ENCODE measurements around the gene CRIM1. TPM values are rescaled to one million over a fixed set of nuclear protein-coding genes. Genes with fewer than 3 reads are reported as not detected.

The CRIM1 gene
- total RNA-seq, 1 donor from 2014 or later = 25.8 TPM

GRCh38 chr2:36469710-36470109 is 114.1 kb downstream of the CRIM1 start:
- peaks cover 8% of the 10 kb centered on the region for H3K9me3 Mint-ChIP-seq (ENCODE audit: low read depth)
- TF ChIP-seq, protein P1, sequence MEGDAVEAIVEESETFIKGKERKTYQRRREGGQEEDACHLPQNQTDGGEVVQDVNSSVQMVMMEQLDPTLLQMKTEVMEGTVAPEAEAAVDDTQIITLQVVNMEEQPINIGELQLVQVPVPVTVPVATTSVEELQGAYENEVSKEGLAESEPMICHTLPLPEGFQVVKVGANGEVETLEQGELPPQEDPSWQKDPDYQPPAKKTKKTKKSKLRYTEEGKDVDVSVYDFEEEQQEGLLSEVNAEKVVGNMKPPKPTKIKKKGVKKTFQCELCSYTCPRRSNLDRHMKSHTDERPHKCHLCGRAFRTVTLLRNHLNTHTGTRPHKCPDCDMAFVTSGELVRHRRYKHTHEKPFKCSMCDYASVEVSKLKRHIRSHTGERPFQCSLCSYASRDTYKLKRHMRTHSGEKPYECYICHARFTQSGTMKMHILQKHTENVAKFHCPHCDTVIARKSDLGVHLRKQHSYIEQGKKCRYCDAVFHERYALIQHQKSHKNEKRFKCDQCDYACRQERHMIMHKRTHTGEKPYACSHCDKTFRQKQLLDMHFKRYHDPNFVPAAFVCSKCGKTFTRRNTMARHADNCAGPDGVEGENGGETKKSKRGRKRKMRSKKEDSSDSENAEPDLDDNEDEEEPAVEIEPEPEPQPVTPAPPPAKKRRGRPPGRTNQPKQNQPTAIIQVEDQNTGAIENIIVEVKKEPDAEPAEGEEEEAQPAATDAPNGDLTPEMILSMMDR (IDR thresholded peaks at IDR 0.05; ENCODE audit: unreplicated experiment) = no peak
- H3K4me3 Mint-ChIP-seq (ENCODE audit: low read depth) = no peak overlapping the region
- peaks cover 27% of the 10 kb centered on the region for H3K36me3 Mint-ChIP-seq (ENCODE audit: insufficient read depth)
- H3K27ac Mint-ChIP-seq = no peak overlapping the region
- no peak for DNase-seq (ENCODE audit: low spot score, unreplicated experiment)
- H3K27me3 Mint-ChIP-seq = no peaks in the 10 kb centered on the region
- no peaks in the 10 kb centered on the region for H3K4me1 Mint-ChIP-seq (ENCODE audit: low read depth)

DNA sequence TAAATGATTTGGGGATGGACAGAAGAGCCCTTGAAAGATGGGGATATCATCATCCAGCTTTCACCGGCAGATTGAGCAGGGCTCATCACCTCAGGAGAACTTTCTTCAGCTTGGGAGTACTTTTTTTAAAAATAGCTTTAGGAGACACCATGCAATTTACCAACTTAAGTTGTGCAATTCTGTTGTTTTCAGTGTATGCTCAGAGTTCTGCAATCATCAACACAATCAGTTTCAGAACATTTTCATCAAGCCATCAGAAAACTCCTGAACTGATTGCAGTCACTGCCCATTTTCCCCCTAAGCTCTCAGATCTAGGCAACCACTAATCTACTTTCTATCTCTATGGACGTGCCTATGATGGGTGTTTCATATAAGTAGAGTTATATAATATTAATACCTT is 117.7 kb downstream of the CRIM1 start:
- Mint-ChIP-seq H3K9me3 (ENCODE audit: low read depth) (peaks cover 23% of the 10 kb centered on the region), H3K4me3 (ENCODE audit: low read depth) (no peak overlapping the region), H3K27ac (no peak overlapping the region), H3K36me3 (ENCODE audit: insufficient read depth) (peaks cover 52% of the 10 kb centered on the region), H3K27me3 (no peaks in the 10 kb centered on the region), H3K4me1 (ENCODE audit: low read depth) (no peaks in the 10 kb centered on the region)
- TF ChIP-seq, protein P1 (IDR thresholded peaks at IDR 0.05; ENCODE audit: unreplicated experiment) = no peak
- no peak for DNase-seq (ENCODE audit: low spot score, unreplicated experiment)

DNA sequence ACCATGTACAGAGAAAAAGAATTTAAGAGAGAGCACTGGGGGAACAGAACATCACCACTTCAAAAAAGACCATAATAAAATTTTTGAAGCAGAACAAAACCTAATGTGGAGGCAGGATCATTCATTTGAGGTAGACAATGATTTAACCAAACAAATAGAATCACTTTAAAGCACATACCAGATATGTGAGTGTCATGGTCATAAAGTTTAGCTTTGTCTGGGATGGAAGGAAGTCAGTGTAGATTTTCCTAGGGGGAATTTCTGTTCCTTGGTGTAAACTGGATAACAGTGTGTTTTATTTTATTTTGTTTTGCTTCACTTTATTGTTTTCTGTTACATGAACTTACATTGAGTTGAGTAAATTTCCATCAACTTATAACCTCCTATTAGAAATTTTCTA is 120.8 kb downstream of the CRIM1 start:
- TF ChIP-seq, protein P1 (IDR thresholded peaks at IDR 0.05; ENCODE audit: unreplicated experiment) = no peak
- no peak for DNase-seq (ENCODE audit: low spot score, unreplicated experiment)
- no peak overlapping the region for H3K4me3 Mint-ChIP-seq (ENCODE audit: low read depth)
- H3K4me1 Mint-ChIP-seq (ENCODE audit: low read depth) = no peaks in the 10 kb centered on the region
- H3K27ac Mint-ChIP-seq = no peak overlapping the region
- H3K27me3 Mint-ChIP-seq = no peaks in the 10 kb centered on the region
- peaks cover 23% of the 10 kb centered on the region for H3K9me3 Mint-ChIP-seq (ENCODE audit: low read depth)
- H3K36me3 Mint-ChIP-seq (ENCODE audit: insufficient read depth) = peaks cover 54% of the 10 kb centered on the region

DNA sequence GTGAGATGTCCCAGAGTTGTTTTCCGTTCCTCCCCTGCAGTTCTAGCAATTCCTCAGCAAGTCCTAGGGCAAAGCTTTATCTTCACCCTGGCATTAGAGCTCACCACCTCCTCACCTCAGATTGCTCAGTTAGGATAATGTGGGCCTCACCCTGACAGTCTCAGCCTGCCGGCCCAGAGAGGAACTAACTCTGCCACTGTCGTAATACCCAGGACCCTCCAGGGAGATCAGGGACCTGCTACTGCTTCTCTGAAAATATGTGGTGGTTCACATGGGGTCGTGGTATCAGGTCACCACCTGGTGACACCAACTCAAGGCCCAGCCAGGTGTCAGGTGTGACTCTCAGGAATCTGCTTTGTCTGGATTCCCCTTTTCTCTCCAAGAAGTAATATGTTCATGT is 121.7 kb downstream of the CRIM1 start:
- no peak overlapping the region for H3K27ac Mint-ChIP-seq
- H3K27me3 Mint-ChIP-seq = no peaks in the 10 kb centered on the region
- peaks cover 56% of the 10 kb centered on the region for H3K36me3 Mint-ChIP-seq (ENCODE audit: insufficient read depth)
- DNase-seq (ENCODE audit: low spot score, unreplicated experiment) = no peak
- TF ChIP-seq, protein P1 (IDR thresholded peaks at IDR 0.05; ENCODE audit: unreplicated experiment) = no peak
- no peaks in the 10 kb centered on the region for H3K4me1 Mint-ChIP-seq (ENCODE audit: low read depth)
- H3K4me3 Mint-ChIP-seq (ENCODE audit: low read depth) = no peak overlapping the region
- H3K9me3 Mint-ChIP-seq (ENCODE audit: low read depth) = peaks cover 22% of the 10 kb centered on the region

DNA sequence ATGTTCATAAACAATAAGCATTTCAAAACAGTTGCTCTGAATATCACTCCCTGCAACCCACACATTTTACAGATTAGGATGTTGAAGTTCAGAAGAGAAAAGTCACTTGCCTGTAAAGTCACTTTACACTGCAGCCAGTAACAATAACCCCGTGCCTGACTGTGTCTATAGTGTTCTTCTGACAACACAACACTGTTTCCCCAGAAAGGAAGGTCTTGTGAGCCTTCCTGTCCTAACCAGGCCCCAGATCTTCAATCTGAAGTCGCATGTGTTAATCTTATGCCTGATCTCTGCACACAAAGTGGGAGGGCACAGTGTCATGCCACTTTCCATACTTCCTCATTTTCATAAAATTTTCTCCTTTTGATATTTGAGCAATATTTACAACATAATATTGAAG is 122.2 kb downstream of the CRIM1 start:
- Mint-ChIP-seq H3K27ac (no peak overlapping the region), H3K36me3 (ENCODE audit: insufficient read depth) (peaks cover 52% of the 10 kb centered on the region), H3K4me1 (ENCODE audit: low read depth) (no peaks in the 10 kb centered on the region), H3K9me3 (ENCODE audit: low read depth) (peaks cover 20% of the 10 kb centered on the region), H3K27me3 (no peaks in the 10 kb centered on the region), H3K4me3 (ENCODE audit: low read depth) (no peak overlapping the region)
- TF ChIP-seq, protein P1 (IDR thresholded peaks at IDR 0.05; ENCODE audit: unreplicated experiment) = no peak
- no peak for DNase-seq (ENCODE audit: low spot score, unreplicated experiment)

Measured in progenitor cell of endocrine pancreas (in vitro differentiated cells).